ENCODE results near the gene IL12RB1.

IL12RB1 gene

DNA sequence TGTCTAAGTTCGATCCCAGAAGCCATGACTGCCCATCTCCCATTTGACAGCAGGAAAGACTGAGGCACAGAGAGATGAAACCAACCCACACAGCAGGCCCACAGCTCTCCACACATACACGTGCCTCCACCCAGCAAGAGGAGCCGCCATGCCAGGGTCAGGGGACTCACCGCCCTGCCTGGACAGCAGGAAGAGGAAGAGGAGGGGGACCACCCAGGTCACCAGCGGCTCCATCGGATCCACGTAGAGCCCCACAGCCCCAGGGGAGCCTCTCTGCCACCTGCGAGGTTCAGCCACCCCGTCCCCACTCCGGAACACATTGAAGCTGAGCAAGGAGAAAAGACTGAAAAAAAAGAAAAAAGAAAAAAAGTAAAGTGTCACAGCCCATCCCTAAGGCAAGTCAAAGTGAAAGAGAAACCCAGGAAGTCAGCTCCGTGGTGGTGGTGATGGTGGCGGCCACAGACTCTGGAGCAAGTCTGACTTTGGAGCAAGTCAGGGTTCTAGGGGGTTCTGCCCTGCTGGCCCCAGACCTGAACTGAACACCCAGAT is at the start of gene IL12RB1:
Gene IL12RB1, minus strand, starts transcription at position 345 of the 549 bp plus-strand sequence. Its CDS starts 111 bp downstream, at position 234.
- peak; percentile 31 for DNase-seq

DNA sequence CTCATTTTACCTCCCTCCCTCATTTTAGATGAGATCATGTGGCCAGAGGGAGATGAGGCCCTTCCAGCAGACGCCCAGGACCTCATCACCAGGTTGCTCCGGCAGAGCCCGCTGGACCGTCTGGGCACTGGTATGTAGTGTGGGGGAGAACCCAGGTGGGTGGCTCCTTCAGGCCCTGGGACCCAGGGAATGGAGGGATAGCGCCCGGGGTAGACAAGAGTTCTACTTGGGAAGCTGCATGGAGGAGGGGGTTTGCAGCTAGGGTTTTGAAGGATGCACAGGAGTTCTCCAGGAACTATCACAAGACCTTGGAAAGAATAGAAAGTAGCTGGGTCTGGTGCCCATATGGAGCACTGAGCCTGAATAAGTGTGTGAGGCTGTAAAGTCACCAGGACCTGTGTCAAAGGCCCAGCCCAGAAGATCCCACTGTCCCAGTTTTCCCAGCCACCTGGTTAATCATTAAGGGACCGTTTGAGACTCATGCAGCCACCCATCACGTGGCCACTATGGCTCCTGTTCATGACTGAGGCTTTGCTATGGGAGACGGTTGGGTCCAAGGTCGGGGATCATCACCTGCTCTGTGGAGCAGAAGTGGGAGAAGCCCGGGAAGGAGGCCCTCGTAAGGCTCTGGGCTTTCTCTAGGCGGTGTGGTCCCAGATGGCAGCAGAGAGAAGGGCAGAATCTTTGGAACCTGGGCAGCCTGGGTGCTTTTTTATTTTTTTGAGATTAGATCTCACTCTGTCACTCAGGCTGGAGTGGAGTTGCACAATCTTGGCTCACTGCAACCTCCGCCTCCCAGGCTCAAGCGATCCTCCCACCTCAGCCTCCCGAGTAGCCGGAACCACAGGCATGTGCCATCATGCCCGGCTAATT is 49.2 kb upstream of the IL12RB1 start:
- no peak for DNase-seq

DNA sequence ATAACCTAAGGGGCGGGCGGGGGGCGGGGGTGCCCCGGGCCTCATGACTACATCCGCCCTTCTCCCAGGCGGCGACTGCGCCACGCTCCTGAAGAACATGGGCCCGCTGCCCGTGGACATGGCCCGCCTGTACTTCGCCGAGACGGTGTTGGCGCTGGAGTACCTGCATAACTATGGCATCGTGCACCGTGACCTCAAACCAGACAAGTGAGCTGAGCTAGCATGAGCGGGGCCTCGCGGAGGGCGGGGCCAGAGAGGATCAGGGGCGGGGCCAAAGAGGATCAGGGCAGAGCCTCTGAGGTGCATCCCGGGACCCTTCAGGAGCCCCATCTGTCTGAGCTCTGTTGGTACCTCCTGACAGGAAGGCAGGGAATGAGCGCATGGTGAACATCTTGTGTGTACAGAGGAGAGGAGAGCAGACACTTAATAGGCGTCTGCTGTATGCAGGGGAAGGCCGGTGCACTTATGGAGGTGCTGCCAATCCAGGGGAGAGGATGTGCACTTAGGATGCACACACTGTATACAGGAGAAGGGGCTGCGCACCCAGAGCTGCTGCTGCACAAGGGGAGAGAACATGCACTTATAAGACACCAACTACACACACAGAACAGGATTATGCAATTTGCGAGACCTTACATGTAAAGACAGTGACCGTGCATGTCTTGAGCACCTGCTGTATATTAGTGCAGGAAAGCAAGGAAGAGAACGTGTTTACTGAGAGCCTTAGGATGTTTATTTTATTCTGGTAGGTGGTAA is 45.3 kb upstream of the IL12RB1 start:
- DNase-seq: no peak

DNA sequence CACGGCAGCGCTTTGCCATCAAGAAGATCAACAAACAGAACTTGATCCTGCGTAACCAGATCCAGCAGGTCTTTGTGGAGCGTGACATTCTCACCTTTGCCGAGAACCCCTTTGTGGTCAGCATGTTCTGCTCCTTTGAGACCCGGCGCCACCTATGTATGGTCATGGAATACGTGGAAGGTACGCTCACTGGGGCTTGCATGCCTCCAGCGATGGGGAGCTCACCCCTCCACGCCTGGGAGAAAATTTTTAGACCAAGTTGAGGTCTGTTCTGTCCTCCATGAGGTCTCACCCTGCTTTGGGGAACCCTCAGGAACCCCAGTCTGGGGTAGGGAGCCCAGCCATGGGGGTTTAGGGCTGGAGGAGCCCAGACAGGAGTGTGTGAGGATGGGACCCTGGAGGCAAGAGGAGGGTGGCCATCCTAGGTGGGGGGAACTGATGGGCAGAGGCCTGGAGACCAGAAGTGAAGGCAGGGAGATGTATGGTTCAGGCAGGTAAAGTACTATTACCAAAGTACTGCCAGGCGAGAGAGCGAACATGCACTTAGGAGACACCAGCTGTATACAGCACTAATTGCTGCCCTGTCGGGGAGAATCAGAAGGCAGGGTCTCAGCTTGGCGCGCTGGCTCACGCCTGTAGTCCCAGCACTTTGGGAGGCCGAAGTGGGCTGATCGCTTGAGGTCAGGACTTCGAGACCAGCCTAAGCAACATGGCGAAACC is 43.9 kb upstream of the IL12RB1 start:
- no peak for DNase-seq

DNA sequence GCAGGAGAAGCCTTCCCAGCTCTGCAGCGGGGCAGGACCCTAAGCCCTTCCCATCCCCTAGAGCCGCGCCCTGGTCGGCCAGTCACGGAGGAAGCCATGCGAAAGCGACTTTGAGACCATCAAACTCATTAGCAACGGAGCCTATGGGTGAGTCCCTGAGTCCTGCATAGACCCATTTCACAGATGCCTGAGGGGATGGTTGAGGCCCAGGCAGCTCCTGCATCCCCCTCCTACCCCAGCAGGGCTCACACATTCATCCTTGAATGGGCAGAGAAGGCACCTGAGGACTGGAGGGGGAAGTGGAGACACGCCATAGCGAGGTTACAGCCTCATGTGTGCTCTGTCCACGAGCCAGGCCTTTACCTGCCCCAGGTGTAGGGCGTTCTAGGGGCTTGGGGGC is 42.1 kb upstream of the IL12RB1 start:
- no peak for DNase-seq

DNA sequence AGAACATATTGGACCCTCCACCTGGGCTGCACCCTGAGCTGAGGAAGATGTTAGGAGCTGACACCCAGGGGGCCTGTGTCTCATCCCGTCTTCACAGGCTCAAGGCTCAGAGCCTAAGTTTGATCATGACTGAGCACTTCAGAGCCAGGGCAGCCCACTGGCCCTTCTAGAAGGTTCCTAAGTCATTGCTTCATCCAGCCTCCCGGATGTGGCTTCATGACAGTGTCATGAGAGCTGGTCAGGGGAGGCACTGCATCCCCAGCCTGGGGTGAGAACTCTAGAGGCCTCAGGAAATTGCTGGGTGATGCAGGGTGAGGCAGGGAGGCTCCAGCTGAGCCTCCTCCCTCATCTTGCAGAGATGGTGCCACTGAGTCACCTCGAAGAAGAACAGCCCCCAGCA is 41.3 kb upstream of the IL12RB1 start:
- peak; percentile 78 for DNase-seq

DNA sequence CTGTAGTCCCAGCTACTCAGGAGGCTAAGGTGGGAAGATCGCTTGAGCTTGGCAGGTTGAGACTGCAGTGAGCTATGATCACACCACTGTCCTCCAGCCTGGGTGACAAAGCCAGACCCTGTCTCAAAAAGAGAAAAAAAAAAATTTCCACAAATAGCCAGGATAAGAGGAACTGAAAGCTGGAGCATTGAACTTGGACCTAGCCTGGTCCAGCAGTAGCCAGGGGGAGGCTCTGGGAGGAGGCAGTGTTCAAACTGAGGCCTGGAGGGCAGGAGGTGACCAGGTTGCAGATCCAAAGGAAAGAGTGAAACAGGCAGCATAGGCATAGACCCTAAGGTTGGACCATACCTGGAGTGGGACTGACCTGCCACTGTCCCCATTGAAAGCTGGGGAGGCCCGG is 39.4 kb upstream of the IL12RB1 start:
- DNase-seq: no peak

DNA sequence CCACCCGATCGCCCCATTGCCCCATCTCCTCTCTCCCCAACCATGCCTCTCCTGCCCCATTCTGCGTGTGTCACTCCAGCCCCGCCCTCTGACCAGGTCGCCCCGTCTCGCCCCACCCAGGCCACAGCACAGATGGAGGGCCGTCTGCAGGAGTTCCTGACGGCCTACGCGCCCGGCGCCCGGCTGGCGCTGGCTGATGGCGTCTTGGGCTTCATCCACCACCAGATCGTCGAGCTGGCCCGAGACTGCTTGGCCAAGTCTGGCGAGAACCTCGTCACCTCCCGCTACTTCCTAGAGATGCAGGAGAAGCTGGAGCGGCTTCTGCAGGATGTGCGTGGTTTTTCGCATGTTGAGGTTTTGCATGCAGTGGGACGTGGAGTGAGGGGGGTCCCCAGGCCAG is 37.1 kb upstream of the IL12RB1 start:
- DNase-seq: no peak

DNA sequence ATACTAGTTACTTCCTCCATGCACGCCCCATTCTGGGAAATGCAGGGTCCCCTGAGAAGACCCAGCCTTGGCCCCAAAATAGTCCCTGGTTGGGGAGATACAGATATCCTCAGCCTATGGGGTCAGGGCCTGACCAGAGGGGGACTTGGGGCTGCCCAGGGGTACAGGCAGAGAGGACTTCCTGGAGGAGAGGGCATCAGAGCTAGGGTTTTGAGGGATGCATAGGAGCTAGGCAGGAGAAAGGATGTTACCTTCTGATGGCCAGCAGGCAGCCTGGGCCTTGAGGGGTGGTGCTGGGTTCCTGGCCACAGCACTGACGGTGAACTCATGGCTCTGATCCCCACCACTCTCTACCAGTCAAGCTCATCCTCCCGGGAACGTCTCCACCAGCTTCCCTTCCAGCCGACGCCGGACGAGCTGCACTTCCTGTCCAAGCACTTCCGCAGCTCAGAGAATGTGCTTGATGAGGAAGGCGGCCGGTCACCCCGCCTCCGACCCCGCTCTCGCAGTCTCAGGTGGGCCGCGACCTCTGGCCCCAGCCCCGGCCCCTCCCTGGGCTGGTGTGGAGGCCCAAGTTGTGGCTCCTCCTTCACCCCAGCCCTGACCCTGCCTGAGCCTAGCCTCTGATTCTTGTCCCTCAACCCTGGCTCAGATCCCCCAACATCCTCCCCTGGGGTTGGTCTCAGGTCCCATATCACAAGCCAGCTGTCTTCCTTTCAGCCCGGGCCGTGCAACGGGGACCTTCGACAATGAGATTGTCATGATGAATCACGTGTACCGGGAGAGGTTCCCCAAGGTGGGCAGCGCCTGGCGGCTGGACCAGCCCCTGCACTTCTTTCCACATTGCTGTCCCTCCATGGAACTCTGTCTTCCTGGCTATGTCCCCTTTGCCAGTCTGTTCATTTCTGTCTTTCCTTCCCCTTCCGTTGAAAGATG is 36.4 kb upstream of the IL12RB1 start:
- no peak for DNase-seq

DNA sequence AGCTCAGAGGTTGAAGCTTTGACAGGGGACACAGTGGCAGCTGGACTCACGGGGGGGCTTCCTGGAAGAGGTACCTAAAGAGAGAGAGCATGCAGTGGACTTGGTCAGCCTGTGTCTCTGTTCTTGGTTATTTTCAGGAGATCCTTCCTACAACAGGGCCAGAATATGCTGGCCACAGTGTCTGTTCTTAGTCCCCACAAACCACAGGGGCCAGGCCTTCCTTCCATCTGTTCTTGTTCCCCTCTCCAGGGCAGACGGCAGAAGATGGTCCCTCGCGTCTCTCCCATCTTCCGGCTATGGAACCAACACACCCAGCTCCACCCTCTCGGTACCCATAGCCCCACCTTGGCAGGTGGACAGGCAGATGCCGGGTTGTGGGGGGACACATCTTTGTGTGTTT is 35.7 kb upstream of the IL12RB1 start:
- DNase-seq: no peak

DNA sequence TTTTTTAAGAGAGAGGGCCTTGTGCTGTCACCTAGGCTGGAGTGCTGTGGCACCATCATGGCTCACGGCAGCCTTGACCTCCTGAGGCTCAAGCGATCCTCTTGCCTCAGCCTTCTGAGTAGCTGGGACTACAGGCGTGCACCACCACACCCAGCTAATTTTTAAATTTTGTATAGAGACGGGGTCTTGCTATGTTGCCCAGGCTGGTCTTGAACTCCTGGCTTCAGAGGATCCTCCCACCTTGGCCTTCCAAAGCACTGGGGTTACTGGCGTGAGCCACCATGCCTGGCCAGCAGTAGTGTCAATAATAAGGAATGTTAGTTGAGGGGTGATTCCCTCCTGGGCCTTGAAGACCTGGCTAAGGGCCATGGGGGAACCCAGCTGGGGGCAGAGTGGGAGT is 34.4 kb upstream of the IL12RB1 start:
- DNase-seq: no peak

DNA sequence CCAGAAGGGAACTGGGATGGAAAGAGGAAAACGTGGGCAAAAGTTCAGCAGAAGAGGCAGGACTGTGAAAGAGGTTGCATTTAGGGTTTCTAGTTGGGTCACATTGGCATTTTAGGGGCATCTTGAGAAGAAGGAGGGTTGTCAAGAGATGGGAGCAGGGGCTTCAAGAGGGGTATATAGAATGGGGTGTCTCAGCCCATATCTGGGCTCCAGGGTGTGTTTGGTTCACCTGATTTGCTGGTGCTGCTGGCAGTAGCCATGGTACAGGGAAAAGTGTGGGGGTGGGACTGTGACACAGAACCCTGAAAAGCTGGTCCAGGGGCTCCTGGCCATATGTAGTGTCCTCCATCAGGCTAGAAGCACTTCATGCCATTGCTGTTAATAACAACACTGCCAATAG is 33.4 kb upstream of the IL12RB1 start:
- no peak for DNase-seq

DNA sequence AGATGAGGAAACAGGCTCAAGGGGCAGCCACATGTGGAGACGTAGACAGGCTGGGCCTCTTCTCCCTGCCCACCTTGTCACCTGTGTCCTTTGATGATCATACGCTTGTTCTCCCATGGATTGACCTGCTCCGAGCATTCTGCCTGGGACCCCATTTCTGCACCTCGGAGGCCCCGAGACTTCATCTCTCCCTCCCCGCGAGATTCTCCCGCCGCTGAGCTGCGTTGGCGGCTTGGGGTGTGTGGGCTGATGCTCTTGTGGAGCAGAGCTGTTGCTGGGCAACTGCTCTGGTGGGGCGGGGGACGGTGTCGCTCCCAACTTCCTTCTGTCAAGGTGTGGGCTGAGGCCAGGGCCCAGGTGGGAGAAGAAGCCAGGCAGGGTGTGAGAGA is 33.0 kb upstream of the IL12RB1 start:
- DNase-seq: no peak

DNA sequence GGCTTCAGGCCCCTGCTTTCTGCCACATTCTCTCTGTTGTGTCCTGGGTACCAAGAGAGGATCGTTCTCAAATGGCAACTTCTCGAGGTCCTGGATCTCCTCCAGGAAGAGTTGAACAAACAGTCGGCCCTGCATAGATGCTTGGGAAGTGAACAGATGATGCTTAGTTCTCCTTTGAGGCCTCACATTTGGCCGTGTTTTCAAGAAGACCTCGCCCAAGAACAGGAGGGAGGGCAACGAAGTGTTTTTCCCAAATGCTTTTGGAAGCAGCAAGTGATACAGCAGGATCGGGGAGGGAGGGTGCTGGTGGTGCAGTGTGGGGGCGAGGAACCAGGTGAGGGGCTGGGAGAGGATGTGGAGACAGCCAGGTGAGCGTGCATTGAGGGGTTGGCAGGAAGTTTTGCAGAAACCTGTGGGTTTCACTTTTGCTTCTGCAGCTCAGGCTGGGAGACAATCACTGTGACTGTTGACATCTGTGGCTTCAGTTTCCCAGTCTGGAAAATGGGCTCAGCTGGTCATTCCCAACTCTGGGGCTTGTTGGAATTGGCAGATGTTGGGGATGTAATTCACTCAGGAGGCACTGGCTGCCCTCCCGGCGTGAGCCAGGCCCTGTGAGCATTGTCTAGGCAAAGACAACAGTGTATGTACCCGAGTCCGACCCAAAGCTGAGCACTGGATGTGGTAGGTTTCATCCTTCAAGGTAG is 32.4 kb upstream of the IL12RB1 start:
- DNase-seq: peak; percentile 38

DNA sequence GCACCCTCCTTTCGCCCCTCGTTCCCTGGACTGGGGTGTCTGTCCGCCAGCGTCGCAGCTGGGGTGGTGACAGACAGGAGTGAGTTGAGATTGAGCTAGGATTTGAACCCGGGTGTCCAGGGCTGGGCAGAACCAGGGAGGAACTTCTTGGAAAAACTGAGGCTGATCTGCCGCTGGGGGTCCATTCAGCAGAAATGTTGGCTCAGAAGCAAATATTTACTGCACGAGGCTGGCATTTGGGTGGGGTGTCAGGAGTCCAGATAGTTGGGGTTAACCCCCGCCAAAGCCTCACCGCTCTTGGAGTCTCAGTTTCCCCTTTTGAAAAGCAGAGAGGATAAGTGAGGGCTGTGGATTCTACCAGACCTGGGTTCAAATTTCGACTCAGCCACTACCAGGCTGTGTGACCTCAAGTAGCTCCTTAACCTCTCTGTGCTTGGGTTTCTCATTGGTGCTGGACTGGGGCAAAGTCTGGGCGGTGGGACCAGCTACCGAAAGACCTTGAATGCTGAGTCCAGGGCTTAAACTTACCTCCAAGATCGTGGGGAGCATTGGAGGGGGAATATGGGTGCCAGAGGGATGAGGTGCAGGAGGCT is 31.8 kb upstream of the IL12RB1 start:
- no peak for DNase-seq

DNA sequence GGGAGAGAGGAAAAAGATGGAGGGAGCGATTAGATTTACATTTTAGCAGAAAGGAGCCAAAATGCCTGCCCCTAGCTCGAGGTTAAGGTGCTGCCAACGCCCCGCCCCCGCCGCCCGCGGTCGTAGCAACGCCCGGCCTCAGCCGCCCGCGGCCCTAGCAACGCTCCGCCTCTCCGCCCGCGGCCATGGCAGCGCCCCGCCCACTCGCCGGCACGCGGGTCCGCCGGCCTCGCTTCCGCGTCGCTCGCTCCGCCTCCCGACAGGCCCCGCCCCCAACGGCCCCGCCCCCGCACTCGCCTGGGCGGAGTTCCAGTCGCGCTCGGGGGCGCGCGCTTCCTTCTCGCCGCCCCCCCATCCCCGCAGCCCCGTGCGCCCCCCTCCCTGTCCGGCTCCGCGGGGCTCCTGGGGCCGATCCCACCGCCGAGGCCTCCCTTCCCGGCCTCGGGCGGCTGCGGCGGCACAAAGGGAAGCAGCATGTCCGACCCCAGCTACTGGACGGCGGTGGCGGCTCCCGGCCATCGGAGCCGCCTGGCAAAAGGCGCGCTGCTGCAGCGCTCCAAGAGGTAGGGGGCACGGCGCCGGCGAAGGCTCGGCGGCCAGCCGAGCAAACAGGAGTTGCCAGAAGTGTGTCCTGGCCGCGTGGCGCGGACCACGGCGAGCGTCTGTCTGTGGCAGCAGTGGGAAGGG is 31.1 kb upstream of the IL12RB1 start:
- peak; percentile 92 for DNase-seq

DNA sequence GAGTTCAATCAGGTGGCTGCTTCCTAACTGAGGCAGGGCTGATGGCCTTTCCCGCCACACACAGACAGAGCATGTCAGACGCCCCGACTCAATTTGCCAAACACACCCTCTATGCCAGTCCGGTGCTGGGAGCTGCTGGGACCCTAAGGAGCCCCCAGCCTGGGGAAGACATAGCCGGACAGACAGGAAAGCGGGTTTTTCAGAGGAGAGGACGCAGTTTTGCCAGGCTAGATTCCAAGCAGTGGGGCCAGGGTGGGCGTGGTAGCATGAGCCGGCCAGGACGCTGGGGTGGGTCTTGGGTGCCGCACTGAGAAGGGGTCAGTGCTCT is 30.6 kb upstream of the IL12RB1 start:
- no peak for DNase-seq

DNA sequence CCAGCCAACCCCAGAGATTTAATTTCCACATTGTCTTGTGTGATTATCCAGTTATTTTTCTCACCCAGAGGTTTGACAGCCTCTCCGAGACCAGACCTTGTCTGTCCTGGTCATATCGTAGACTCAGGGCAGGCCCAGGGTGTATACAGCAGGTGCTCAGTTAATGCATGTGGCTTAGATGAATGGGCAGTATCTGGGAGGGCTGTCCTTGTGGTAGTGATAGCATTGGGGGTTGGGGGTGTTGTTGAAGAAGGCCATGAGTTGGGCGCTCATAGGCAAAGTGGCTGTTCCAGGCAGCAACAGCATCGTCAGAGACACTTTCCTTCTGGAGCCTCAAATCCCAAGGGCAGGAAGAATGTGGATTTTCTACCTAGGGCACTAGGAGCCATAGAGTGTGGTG is 27.7 kb upstream of the IL12RB1 start:
- no peak for DNase-seq

DNA sequence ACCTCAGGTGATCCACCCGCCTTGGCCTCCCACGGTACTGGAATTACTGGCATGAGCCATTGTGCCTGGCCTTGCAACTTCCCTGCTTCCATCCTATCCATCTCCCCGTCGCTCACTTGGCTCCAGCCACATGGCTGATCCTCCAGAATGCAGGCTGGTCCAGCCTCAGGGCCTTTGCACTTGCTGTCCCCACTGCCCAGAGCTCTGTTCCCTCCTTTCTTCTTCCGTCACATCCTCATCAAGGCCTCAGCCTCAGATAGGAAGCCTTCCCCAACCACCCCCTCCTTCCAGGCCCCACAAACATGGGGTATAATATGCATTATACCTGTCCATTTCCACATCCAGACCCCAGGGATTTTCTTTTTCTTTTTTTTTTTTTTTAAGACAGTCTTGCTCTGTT is 27.1 kb upstream of the IL12RB1 start:
- no peak for DNase-seq

DNA sequence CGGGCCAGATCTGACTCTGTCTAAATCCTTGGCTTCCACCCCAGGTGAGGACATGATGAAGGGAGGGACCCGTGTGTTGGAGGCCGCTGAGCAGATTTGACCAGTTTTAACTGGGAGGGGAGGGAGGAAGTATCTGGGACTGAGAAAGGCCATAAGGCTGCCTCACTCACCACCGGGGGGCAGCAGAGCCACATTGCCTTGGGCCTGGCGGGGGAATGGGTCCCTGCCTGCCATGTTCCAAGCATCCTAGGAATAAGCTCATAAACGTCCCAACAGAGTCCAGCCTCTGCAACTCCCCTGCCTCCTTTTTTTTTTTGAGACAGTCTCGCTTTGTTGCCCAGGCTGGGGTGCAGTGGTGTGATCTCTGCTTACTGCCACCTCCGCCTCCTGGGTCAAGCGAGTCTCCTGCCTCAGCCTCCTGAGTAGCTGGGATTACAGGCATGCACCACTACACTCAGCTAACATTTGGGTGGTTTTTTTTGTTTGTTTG is 26.3 kb upstream of the IL12RB1 start:
- DNase-seq: peak; percentile 67

All from NK-92 treated with Interleukin-12 subunit alpha and Interleukin-12 subunit beta, amount 100 ng/mL, for 24 hours (cell line).